AG10803 (cell line): ENCODE measurements around the gene CDKAL1.
A peak's percentile ranks its signal among the peaks of the same experiment; 100 is the strongest.
"Not testable (repeated sequence)": the region's sequence is repeated elsewhere in the genome, so short reads cannot be mapped to it uniquely, and the experiment has no call there.

Experiments used
- DNase-seq: peaks from one replicate; pipeline ENCODE4 v3.0.0; 2010; ENCODE audit warnings: low read depth
- H3K4me3 ChIP-seq: 2 replicates; pipeline ENCODE4 v1.5.1; 2011; ENCODE audit warnings: mild to moderate bottlenecking, low read length, control low read depth
- CTCF ChIP-seq: conservative IDR thresholded peaks from 2 replicates; pipeline ENCODE4 v1.5.1; 2011; ENCODE audit warnings: mild to moderate bottlenecking, low read length, control low read depth, inconsistent platforms

The CDKAL1 gene

GRCh38 chr6:21235162-21235561 is 700.9 kb downstream of the CDKAL1 start:
- no peak for DNase-seq

GRCh38 chr6:21238208-21238607 is 704.0 kb downstream of the CDKAL1 start:
- DNase-seq, result no peak
- H3K4me3 ChIP-seq, result no peak overlapping the region
- TF ChIP-seq CTCF, result no peak

More at GRCh38 chr6:21235162-21235561, 700.9 kb downstream of the CDKAL1 start:
- no peak for TF ChIP-seq CTCF
- no peak overlapping the region for H3K4me3 ChIP-seq

- DNase-seq, result peak; percentile 27
- no peak overlapping the region for H3K4me3 ChIP-seq
- TF ChIP-seq CTCF, result no peak
These were observed 706.5 kb downstream of the CDKAL1 start for GRCh38 chr6:21240709-21241108.

GRCh38 chr6:21241231-21242130 is 707.2 kb downstream of the CDKAL1 start:
- no peak overlapping the region for H3K4me3 ChIP-seq
- no peak for DNase-seq
- no peak for TF ChIP-seq CTCF

GRCh38 chr6:21244897-21245470 is 710.7 kb downstream of the CDKAL1 start:
- no peak overlapping the region for H3K4me3 ChIP-seq
- TF ChIP-seq CTCF, result no peak
- DNase-seq, result no peak

GRCh38 chr6:21245488-21245887 is 711.2 kb downstream of the CDKAL1 start:
- no peak for TF ChIP-seq CTCF
- H3K4me3 ChIP-seq, result no peak overlapping the region
- no peak for DNase-seq

- no peak for DNase-seq
- no peak overlapping the region for H3K4me3 ChIP-seq
- TF ChIP-seq CTCF, result no peak
These were observed 711.8 kb downstream of the CDKAL1 start for GRCh38 chr6:21246075-21246474.

- H3K4me3 ChIP-seq, DNase-seq: not testable (repeated sequence)
These were observed 720.2 kb downstream of the CDKAL1 start for GRCh38 chr6:21254460-21254859.
